Stimulated activated CD8-positive, alpha-beta memory T cell treated with anti-CD3 and anti-CD28 coated beads, Interleukin-12 subunit alpha, Interleukin-12 subunit beta, amount 100 ng/mL, for 1 hour (primary cell): ENCODE data around the gene HERC3.

Experiments
- DNase-seq: peaks from one replicate; pipeline ENCODE4 v3.0.0-alpha.2; 2020; ENCODE audit warnings: low read depth

Gene HERC3

DNA sequence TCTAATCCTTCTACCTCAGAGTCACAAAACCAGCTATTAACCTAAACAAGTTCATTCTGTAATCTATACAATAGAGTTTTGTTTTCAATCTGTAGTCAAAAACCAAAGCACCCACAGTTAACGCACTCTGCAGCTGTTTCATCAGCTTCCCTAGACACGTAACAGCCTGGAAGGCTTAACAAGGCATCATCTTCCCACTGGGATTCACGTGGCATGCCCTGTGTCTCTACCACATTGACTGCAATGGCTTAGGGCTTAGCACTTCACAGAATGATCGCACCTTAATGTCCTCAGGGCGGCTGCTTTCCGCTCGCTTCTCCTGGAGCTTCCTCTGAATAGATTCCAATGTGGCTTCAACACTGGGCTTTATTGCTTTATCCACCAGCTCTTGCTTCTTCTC lies 155.1 kb downstream of the HERC3 start:
- no peak for DNase-seq

- DNase-seq, result no peak
Measured at GRCh38 chr4:88750369-88750768, 158.1 kb downstream of the HERC3 start.

DNA sequence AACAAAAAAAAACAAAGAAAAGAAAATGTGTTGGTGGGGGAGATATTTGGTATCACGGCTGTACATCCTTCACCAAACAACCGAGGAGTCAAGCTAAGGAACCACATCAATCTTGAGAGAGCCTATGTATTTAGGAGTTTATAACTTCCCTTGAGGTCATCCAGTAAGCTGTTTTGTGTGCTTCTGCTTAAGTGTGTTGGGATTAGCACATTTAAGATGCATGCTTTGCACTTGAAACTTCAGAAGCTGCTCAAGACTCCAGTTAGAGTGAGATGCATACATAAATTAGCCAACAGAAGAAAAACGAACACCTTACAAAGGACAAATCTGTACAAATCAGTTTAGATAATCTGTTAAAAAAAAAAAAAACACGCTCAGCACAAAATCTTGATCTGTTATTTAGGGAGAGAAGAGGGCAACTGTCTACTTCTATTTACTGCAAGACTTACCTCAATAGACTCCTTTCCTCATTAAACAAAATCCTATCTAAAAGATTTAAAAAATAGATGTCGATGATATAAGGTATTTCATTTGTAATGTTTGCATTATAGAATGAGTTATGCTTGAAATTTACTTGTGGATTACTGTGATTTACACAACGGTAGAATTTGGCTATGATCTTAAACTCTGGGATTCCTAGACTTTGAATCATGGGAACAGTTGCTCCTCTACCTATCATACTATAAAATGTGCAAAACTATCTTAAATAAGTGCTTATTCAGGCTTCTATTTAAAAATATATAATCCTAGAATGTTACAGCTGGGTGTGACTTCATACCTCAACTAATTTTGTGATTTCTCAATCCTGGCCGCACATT lies 159.2 kb downstream of the HERC3 start:
- no peak for DNase-seq

DNA sequence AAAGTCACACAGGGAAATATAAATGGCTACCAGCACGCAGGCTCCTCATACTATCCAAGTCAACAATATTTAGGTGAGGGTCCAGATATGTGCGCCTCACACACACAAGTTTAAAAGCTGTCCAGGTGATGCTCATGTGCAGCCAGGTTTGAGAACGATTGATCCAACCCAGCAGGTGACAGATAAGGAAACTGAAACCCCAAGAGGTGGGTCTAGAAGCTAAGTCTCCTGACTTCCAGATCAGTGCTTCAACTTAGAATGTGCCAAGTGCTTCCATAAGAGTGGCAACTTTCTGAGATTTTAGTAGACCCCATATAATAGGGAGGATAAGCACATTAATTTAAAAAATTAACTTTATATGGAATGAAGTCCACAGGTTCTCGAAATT lies 159.8 kb downstream of the HERC3 start:
- DNase-seq, result no peak

- DNase-seq, result no peak
Measured at GRCh38 chr4:88752754-88753153, 160.5 kb downstream of the HERC3 start.

DNA sequence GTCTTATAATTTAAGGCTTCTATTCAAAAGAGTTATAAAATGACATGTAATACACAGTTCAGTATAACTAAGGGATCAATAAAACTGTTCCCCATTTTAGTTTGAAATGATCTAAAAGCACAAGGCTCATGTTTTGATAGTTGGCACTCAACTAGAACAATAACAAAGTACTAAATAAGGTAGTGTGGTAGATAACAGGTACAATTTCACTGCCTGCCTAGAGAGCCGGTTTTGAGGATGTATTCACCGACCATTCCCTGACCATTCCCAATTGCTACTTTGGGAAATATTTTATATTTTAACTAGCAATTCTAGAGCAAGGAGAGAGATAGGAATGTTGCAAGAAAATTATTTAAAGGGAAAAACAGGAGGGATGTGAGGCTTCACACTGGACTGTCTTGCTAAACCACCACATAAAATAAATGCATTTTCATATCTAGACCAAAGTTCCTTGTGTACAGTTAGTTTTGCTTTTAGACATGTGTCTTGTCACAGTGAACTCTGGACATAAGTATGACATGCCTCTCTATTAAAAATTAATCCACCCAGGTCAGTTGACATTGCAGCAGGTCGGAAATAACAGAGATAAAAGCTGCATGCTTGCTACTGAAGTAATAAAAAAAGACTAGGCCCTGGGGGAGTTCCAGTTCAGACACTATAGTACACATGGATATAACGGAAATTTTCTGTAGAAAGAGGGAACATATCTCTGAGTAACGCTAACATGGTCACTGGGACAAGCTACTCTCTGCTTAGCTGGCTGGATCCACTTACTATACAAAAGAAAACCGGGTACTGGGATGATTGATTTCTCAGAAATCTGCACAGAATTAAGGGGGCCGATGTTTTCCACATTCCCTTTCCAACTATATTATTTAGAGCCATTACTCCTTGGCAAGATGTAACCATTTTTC lies 161.6 kb downstream of the HERC3 start:
- DNase-seq, result no peak

GRCh38 chr4:88754796-88755195 lies 162.5 kb downstream of the HERC3 start:
- DNase-seq, result no peak

- no peak for DNase-seq
Measured at GRCh38 chr4:88755454-88755853, 163.2 kb downstream of the HERC3 start.

DNA sequence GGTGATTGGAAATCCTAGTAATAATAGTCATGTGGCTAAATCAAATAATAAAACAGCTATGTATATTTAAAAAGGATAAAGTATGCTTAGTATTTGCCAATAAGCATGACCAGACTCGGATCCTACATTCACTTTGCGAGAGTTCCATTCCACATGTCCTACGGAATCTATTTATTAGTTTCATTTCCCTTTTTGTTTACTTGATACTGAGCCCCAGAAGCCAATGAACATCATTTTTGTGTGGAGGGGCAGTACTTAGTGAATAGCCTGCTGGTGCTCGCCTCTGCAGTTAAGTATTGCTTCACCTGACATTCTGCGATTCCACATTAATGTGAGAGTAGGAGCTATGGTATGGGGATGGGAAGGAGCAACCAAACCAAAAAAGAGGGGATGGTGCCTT lies 163.9 kb downstream of the HERC3 start:
- no peak for DNase-seq

GRCh38 chr4:88757067-88757466 lies 164.8 kb downstream of the HERC3 start:
- DNase-seq, result no peak

DNA sequence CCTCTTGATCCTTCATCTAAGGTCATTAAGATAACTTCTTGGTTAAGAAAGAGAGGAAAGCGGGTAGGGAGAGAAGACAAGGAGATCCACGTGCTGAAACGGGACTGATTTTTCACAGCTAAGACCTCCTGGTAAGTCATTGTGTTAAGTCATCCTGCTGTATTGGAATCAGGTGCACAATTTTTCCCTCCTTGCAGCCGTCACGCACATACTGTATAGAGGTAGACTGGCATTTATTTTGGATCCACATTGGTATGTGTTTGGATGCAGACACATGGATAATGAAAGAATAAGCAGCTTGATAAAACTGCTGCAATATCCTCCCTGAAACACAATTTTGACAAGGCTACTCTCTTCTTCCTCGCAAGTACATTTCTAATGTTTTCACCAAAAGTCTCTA lies 165.5 kb downstream of the HERC3 start:
- DNase-seq, result no peak
